IPS DF 19.7 (cell line): ENCODE results near the gene ZSCAN10.
"Not testable (repeated sequence)": the region's sequence is repeated elsewhere in the genome, so short reads cannot be mapped to it uniquely, and the experiment has no call there.

Experiments used
- DNase-seq: peaks from one replicate; pipeline ENCODE4 v3.0.0-alpha.2; 2013; ENCODE audit warnings: low read depth, low spot score

The ZSCAN10 gene

DNA sequence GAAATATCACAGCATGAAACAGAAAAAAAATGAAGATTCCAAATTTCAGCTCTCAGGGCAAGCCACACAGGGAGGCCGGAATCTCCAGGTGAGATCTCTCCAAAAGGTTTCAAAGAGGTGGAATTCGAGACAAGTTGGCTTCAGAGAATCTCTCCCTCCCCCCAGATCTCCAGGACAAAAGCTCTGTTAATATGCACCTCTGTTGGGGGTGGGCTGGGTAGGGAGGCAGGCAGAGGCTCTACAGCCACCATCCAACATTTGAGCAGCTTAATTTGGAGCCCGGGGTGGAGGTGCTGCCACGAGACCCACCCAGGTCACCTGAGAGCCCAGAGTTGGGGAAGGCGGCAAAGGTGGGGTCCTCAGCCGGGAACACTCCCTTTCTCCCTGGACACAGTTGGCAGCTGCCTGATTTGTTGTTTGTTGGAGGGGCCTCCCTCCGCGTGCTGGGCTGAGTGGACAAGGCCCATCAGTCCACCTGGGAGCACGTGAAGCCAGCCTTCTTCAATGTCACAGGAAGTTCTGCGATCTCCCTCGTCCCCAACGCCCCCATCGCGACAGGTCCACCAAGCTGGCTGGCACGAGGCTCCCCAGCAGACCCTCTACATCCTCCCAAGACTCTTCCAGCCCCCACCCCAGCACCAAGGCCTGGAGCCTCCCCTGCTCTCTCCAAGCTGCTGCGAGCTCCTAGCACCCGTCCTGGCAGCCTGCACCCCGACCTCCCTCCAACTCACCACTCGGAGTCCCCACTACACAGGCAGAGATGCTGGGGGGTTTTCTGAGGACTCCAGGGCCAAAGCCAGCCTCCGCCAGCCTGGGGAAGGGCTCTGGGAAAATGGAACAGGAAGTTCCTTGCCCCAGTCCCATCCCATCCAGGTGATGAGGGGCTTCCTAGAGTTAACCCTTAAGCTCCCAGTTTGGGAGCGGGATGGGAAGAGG lies at the start of gene ZSCAN10:
ZSCAN10 (minus strand) TSS at position 836 of the 936 bp plus-strand sequence. CDS start 6,357 bp downstream, outside the sequence.
- DNase-seq, result no peak

- DNase-seq, result no peak
These were observed 49.4 kb upstream of the ZSCAN10 start for GRCh38 chr16:3148256-3149192.

- DNase-seq, result no peak
These were observed 48.6 kb upstream of the ZSCAN10 start for GRCh38 chr16:3147757-3148104.

GRCh38 chr16:3147046-3147756 lies 48.1 kb upstream of the ZSCAN10 start:
- DNase-seq, result no peak

GRCh38 chr16:3145660-3146059 lies 46.6 kb upstream of the ZSCAN10 start:
- no peak for DNase-seq

- no peak for DNase-seq
These were observed 46.1 kb upstream of the ZSCAN10 start for GRCh38 chr16:3145151-3145550.

- DNase-seq, result no peak
These were observed 45.4 kb upstream of the ZSCAN10 start for GRCh38 chr16:3144321-3144983.

DNA sequence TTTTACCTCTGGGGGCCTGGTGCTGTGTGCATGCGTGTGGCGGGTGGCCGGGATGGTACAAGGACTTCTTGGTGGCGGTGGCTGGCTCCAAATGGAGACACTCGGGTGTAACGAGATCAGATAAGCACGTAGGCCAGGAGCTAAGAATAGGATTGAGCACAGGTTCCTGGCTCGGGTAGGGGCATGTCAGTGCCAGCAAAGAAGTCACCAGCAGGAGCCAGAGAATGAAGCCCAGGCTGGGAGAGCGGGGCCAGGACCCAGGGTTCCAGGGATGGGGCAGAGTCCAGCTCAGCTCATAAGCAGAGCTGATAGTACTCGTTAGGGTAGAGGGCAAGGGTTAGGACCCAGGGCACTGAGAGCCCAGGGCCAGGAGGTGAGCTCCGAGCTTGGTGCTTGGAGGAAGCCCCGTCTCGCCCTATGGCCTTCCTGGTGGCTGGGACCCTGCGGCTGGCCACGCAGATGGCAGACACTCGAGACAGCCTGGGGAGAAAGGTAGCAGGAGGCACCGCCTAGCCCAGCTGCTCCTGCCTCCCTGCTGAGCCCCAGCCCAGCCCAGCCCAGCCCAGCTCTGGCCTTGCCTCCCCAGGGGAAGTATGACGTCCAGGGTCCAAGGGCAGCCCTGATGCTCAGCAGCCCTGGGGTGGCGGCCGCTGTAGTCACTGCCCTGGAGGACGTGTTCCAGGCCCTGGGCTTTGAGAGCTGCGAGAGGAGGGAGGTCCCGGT lies 44.7 kb upstream of the ZSCAN10 start:
- DNase-seq, result no peak

DNA sequence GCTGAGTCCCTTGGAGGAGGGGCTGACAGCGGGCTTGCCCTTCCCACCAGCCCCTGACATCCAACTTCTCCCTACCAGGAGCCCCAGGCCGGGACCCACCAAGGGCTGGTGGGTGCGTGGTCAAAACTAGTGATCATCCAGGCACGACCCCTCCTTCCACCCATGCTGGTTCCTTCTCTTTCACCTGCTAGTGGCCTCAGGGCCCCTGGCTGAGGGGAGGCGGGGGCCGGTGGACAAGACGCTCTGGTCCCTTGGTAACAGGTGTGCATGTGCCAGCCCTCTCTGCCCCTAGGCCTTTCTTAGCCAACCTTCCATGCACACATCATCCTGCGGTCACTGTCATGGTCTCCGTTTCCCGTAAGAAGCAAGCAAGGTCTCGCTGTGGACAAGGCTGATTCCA lies 44.1 kb upstream of the ZSCAN10 start:
- DNase-seq, result no peak

- no peak for DNase-seq
These were observed 43.7 kb upstream of the ZSCAN10 start for GRCh38 chr16:3142770-3143169.

DNA sequence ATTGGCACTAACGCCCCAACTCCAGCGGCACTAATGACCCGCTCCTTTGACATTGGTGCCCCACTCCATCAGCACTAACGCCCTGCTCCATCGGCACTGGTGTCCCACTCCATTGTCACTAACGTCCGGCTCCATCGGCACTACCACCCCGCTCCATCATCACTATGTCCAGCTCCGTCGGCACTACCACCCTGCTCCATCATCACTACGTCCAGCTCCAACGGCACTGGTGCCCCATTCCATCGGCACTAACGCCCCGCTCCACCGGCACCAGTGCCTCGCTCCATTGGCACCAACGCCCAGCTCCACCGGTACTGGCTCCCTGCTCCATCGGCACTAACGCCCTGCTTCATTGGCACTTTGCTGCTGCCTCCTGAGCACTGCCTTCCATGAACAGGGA lies 43.2 kb upstream of the ZSCAN10 start:
- no peak for DNase-seq

- DNase-seq, result no peak
These were observed 42.8 kb upstream of the ZSCAN10 start for GRCh38 chr16:3141781-3142311.

DNA sequence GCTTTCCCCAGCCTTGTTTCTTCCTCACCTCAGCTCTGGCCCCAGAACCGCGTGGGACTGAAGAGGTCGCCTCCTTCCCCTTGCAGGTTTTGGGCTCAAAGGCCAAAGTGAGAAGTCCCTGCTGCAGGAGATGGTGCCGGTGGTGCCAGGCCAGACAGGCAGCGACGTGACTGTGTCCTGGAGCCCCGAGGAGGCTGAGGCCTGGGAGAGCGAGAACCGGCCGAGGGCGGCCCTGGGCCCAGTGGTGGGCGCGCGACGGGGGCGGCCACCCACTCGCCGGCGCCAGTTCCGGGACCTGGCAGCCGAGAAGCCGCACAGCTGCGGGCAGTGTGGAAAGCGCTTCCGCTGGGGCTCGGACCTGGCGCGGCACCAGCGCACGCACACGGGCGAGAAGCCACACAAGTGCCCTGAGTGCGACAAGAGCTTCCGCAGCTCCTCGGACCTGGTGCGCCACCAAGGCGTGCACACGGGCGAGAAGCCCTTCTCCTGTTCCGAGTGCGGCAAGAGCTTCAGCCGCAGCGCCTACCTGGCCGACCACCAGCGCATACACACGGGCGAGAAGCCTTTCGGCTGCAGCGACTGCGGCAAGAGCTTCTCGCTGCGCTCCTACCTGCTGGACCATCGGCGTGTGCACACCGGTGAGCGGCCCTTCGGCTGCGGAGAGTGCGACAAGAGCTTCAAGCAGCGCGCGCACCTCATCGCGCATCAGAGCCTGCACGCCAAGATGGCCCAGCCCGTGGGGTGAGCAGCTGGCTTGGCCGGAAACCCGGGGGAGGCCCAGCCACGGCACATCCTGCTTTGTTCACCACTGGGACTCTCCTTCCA lies 41.7 kb upstream of the ZSCAN10 start:
- DNase-seq, result no peak

DNA sequence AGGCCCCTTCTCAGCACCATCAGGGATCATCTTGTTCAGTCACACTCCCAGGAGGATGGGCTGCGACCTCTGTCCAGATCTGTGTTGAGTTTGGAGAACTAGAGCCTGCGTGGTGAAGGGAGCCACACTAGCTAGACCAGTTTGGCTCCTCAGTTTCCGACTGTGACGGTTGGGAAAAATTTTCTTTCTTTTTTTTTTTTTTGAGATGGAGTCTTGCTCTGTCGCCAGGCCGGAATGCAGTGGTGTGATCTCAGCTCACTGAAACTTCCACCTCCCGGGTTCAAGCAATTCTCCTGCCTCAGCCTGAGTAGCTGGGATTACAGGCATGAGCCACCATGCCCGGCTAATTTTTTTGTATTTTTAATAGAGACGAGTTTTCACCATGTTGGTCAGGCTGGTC lies 40.5 kb upstream of the ZSCAN10 start:
- not testable (repeated sequence) for DNase-seq

DNA sequence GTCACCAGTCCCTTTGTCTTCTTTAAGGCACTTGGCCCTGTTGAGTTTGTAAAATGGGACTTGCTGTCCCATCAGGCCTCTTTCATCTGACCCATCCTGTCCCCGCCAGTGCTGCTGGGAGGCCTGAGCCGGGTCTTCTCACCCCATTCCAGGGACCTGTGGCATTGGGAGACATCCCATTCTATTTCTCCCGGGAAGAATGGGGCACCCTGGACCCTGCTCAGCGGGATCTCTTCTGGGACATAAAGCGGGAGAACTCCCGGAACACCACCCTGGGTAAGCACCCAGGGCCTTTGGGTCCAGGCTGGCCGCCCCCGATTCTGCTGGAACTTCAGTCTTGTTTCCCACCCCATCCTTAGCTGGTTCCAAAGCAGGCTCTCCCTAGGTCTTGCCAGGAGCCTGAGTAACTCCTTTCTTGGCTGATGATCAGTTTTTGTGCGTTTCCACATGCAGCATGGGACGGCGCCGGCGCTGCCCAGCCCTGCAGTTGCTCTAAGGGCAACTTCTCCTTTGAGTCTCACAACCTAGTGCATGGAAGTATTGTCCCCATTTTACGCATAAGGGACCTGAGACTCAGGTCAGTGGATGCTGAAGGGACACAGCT lies 39.8 kb upstream of the ZSCAN10 start:
- DNase-seq, result no peak

- no peak for DNase-seq
These were observed 39.2 kb upstream of the ZSCAN10 start for GRCh38 chr16:3138342-3138741.

DNA sequence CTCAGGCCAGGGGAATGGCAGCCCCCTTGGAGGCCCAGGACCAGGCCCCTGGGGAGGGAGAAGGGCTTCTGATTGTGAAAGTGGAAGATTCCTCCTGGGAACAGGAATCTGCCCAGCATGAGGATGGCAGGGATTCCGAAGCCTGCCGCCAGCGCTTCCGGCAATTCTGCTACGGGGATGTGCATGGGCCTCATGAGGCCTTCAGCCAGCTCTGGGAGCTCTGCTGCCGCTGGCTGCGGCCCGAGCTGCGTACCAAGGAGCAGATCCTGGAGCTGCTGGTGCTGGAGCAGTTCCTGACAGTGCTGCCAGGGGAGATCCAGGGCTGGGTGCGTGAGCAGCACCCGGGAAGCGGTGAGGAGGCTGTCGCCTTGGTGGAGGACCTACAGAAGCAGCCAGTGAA lies 38.2 kb upstream of the ZSCAN10 start:
- DNase-seq, result no peak

- DNase-seq, result no peak
These were observed 36.1 kb upstream of the ZSCAN10 start for GRCh38 chr16:3135126-3135715.
